GM12801 (cell line): ENCODE data around the gene GABPB2.

Source experiments
- CTCF ChIP-seq: IDR thresholded peaks from one replicate; pipeline ENCODE4 v1.5.1; 2011; ENCODE audit warnings: control low read depth; ENCODE audit not compliant: insufficient read length; ENCODE audit errors: extremely low read depth

GABPB2 gene

GRCh38 chr1:151145304-151146071 is 74.9 kb downstream of the GABPB2 start:
- TF ChIP-seq CTCF = no peak

- TF ChIP-seq CTCF = no peak
These were observed 75.5 kb downstream of the GABPB2 start for GRCh38 chr1:151146072-151146411.

DNA sequence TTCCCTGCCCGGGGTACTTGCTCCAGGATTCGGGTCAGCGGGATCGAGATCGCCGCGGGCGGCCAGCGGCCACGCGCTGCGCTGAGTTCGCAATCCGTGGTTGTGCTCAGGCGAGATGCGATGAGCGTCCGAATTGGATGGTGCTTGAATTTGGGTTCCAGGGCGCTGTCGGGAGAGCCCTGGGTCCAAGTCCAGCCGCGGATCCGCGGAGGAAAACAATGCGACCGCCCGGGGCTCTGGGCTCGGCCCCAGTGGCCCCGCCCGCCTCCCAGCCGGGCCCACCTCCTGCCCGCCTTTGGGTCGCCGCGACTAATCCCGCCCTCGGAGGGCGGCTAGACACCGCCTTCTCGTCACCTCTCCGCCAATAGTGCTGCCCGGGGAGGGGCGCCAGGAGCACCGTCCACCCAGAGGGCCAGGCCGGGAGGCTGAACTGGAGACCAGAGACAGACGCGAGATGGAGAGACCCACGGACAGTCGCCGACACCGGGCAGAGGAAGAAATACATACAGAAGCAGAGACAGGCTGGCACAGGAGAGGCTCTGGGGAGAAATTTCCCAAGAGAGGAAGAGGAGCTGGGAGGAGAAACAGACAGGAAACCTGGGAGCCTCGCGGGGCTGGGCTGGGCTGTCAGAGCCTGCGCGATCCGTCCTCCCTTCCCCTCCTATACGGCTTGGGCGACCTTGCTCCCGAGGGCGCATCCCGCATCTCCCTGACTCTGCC is 76.0 kb downstream of the GABPB2 start, which contains the start of gene SEMA6C:
Gene SEMA6C (minus strand): TSS at position 220 of the 720 bp plus-strand sequence. CDS start 4,010 bp downstream, outside the sequence.
- TF ChIP-seq CTCF = no peak

GRCh38 chr1:151147132-151147503 is 76.6 kb downstream of the GABPB2 start:
- TF ChIP-seq CTCF = no peak

- no peak for TF ChIP-seq CTCF
These were observed 77.1 kb downstream of the GABPB2 start for GRCh38 chr1:151147665-151148064.

DNA sequence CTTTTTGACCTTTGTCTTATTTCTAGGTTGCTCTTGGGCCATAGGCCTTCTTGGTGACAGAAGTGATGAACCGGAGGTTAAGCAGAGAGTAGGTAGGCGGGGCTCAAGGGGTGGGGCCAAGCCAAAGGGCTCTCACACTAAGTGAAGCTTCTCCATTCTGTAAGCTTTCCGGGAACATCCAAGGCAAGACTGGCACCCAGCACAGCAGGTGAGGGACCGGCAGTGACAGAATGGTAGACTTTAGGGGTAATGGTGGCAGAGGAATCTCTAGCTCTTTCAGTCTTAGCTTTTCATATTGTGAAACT is 85.9 kb downstream of the GABPB2 start, which contains the start of gene TNFAIP8L2:
Gene TNFAIP8L2 (plus strand): TSS at position 135 of the 305 bp plus-strand sequence. CDS start 2,049 bp downstream, outside the sequence.
- TF ChIP-seq CTCF = no peak

GRCh38 chr1:151157067-151157531 is 86.5 kb downstream of the GABPB2 start:
- TF ChIP-seq CTCF = no peak
